Stimulated activated naive CD4-positive, alpha-beta T cell treated with Interleukin-2 at 50 U/mL for 16 hours (primary cell): Measurements from ENCODE around the gene CSF3R.

Experiments
- DNase-seq: peaks from one replicate; lab custom pipeline; 2025; lab: John Stamatoyannopoulos, UW

Gene CSF3R

GRCh38 chr1:36482724-36483388 lies at the start of gene CSF3R:
TSS of gene CSF3R (minus strand) at chr1:36482913. CDS start at chr1:36479496, 3,417 bp downstream.
- DNase-seq, result no peak

GRCh38 chr1:36531833-36532232 lies 49.1 kb upstream of the CSF3R start:
- no peak for DNase-seq

- DNase-seq, result no peak
Observed at GRCh38 chr1:36530791-36531190, 48.1 kb upstream of the CSF3R start.

- DNase-seq, result no peak
Observed at GRCh38 chr1:36530261-36530660, 47.5 kb upstream of the CSF3R start.

- DNase-seq, result no peak
Observed at GRCh38 chr1:36529769-36530260, 47.1 kb upstream of the CSF3R start.

- no peak for DNase-seq
Observed at GRCh38 chr1:36528361-36529349, 45.9 kb upstream of the CSF3R start.

GRCh38 chr1:36525166-36525565 lies 42.5 kb upstream of the CSF3R start:
- DNase-seq, result no peak

GRCh38 chr1:36524359-36525062 lies 41.8 kb upstream of the CSF3R start:
- DNase-seq, result no peak

- DNase-seq, result peak; percentile 61
Observed at GRCh38 chr1:36523850-36524249, 41.1 kb upstream of the CSF3R start.

- DNase-seq, result no peak
Observed at GRCh38 chr1:36523230-36523495, 40.5 kb upstream of the CSF3R start.

GRCh38 chr1:36522461-36523229 lies 39.9 kb upstream of the CSF3R start:
- DNase-seq, result no peak

GRCh38 chr1:36522021-36522420 lies 39.3 kb upstream of the CSF3R start:
- no peak for DNase-seq

GRCh38 chr1:36520771-36521420 lies 38.2 kb upstream of the CSF3R start:
- DNase-seq, result no peak

- DNase-seq, result no peak
Observed at GRCh38 chr1:36520056-36520455, 37.3 kb upstream of the CSF3R start.

- no peak for DNase-seq
Observed at GRCh38 chr1:36517011-36517771, 34.5 kb upstream of the CSF3R start.

- peak; percentile 10 for DNase-seq
Observed at GRCh38 chr1:36516372-36517010, 33.8 kb upstream of the CSF3R start.

GRCh38 chr1:36515315-36516138 lies 32.8 kb upstream of the CSF3R start:
- no peak for DNase-seq

GRCh38 chr1:36514501-36514900 lies 31.8 kb upstream of the CSF3R start:
- DNase-seq, result no peak
